Peyer's patch (tissue), 4 donors: ENCODE data around the gene BANP. TPM values are rescaled to one million over a fixed set of nuclear protein-coding genes. Genes with fewer than 3 reads are reported as not detected.

Experiments
- DNase-seq, 3 donors: peaks; one replicate each; pipeline ENCODE4 v3.0.0-alpha.2; 2017 to 2019
- H3K27ac ChIP-seq, 4 donors: fragments of 200-600 bp; sonication (generic); one replicate each; pipeline ENCODE4 v1.5.1; 2016 to 2019
- H3K27me3 ChIP-seq, 2 donors: fragments of 200-600 bp; sonication (generic); one replicate each; pipeline ENCODE4 v1.5.1; 2019
- H3K36me3 ChIP-seq, 3 donors: fragments of 200-600 bp; sonication (generic); one replicate each; pipeline ENCODE4 v1.5.1; 2016 to 2019
- H3K4me1 ChIP-seq, 4 donors: fragments of 200-600 bp; sonication (generic); one replicate each; pipeline ENCODE4 v1.5.1; 2016 to 2019
- H3K4me3 ChIP-seq, 4 donors: fragments of 200-600 bp; sonication (generic); 1 replicate in 3 of 4; 2 replicates in 1 of 4; pipeline ENCODE4 v1.5.1; 2016 to 2019; ENCODE audit warnings: mild to moderate bottlenecking in 1 of 4
- H3K9me3 ChIP-seq, 4 donors: fragments of 200-600 bp; sonication (generic); one replicate each; pipeline ENCODE4 v1.5.1; 2016 to 2019; ENCODE audit warnings: mild to moderate bottlenecking in 1 of 4
- CTCF ChIP-seq, 6 experiments: fragments of 450-650 bp in 4 of 6; fragments of 200-600 bp in 2 of 6; sonication (generic) in 1 of 6; IDR thresholded peaks; one replicate each; pipeline ENCODE4 v1.5.1; 2017 to 2019; ENCODE audit warnings: antibody characterized with exemption in 6 of 6, mild to moderate bottlenecking in 3 of 6, moderate library complexity in 1 of 6
- POLR2A ChIP-seq, 2 donors: fragments of 450-650 bp; IDR thresholded peaks; one replicate each; pipeline ENCODE4 v1.5.1; 2017; ENCODE audit warnings: antibody characterized with exemption in 2 of 2, mild to moderate bottlenecking in 2 of 2, moderate library complexity in 2 of 2
- total RNA-seq, 4 donors: library from RNA; depleted of rRNA; stranded (reverse); fragments of >200 nt; gene quantifications; one replicate each; pipeline ENCODE4 v1.1.0, GENCODE V29; 2016

BANP gene
- total RNA-seq, 4 donors from 2014 or later: 27.6 to 113 (median 42.7) TPM

DNA sequence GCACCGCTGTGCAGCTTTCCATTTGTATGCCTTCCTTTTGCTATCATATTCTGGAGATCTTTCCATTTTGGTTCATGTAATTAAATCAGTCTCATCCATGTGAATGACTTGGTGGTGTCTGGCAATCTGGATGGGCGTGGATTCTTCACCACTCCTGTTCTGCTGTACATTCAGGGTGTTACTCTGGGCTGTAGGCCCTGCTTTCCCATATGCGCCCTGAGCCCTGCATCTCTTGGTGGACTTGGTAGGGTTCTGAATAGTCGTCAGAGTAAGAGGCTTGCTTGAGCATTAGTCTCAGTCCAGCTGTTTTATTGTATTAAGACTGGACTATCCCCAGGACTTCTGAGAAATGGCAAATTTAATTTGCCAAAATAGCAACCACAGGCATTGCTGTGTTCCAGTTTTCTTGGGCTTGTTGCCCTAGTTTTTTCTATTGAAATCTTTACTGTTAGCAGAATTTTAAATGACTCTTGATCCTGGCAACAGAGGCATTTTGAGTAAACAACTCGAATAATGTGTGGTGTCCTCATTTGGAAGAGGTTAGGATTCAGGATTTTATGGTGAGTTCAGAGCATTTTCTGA lies 14.9 kb downstream of the BANP start:
- Histone ChIP-seq H3K4me1 (peaks cover 0 to 18% (median 2%) of the 10 kb centered on the region in 4 donors), H3K27ac (peak overlapping the region; percentile 37 to 57 (median 47)), H3K27me3 (no peaks in the 10 kb centered on the region), H3K36me3 (peaks cover 0 to 6% (median 0%) of the 10 kb centered on the region in 3 donors), H3K9me3 (no peaks in the 10 kb centered on the region), H3K4me3 (no peak overlapping the region)
- TF ChIP-seq POLR2A (IDR thresholded peaks at IDR 0.05) (no peak), CTCF (IDR thresholded peaks at IDR 0.05) (no peak)
- DNase-seq: no peak

GRCh38 chr16:87966685-87967185 lies 15.5 kb downstream of the BANP start:
- Histone ChIP-seq H3K27me3 (no peaks in the 10 kb centered on the region), H3K36me3 (peaks cover 0 to 7% (median 0%) of the 10 kb centered on the region in 3 donors), H3K4me1 (peaks cover 0 to 18% (median 2%) of the 10 kb centered on the region in 4 donors), H3K4me3 (peak overlapping the region in 1 of 4 donors; percentile 24), H3K27ac (peak overlapping the region; percentile 37 to 57 (median 47)), H3K9me3 (peaks cover 0 to 5% (median 0%) of the 10 kb centered on the region in 4 donors)
- TF ChIP-seq CTCF (IDR thresholded peaks at IDR 0.05) (no peak), POLR2A (IDR thresholded peaks at IDR 0.05) (no peak)
- no peak for DNase-seq

DNA sequence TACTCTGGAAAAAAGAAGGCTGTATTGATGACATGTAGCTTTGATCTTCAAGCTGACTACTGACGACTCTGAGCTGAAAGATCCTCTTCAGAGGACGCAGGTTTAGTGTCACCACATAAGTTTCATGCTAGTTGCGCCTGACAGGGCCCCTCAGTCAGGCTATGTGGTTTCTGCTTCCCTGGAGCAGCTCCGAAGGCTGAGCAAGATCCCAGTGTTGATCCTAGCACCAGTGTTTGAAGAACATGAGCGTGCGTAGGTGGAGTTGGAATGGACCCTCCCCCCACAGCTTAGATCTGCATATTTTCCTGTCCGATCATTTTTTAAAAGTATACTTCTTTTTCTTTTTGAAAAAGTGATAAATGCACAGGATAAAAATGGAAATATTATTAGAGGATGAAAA lies 17.3 kb downstream of the BANP start:
- peaks cover 0 to 7% (median 0%) of the 10 kb centered on the region in 3 donors for H3K36me3 ChIP-seq
- no peaks in the 10 kb centered on the region for H3K27me3 ChIP-seq
- TF ChIP-seq POLR2A (IDR thresholded peaks at IDR 0.05) (no peak), CTCF (IDR thresholded peaks at IDR 0.05) (no peak)
- H3K9me3 ChIP-seq: peaks cover 0 to 8% (median 0%) of the 10 kb centered on the region in 4 donors
- H3K4me1 ChIP-seq: peaks cover 0 to 18% (median 2%) of the 10 kb centered on the region in 4 donors
- H3K4me3 ChIP-seq: no peak overlapping the region
- H3K27ac ChIP-seq: no peak overlapping the region
- DNase-seq: no peak

DNA sequence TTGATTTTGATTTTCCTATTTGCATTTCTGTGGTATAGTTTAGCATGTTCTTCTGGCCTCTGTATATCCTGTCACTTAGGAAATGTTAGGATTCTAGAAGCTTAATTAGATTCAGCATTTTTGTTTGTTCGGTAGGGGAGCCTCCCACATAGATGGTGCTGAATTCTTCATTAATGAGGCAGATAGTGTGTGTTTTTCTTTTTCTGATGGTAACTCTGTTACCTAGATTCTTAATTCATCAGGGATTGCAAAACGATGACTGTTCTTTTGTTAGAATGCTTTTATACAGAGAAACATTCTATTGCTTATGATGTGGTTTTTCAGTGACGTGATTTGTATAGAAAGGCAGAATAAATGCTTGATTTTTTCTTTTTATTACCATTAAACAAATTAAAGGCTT lies 19.0 kb downstream of the BANP start:
- Histone ChIP-seq H3K27ac (no peak overlapping the region), H3K4me3 (no peak overlapping the region), H3K9me3 (peaks cover 0 to 8% (median 0%) of the 10 kb centered on the region in 4 donors), H3K4me1 (peaks cover 0 to 18% (median 2%) of the 10 kb centered on the region in 4 donors), H3K36me3 (peaks cover 0 to 8% (median 0%) of the 10 kb centered on the region in 3 donors), H3K27me3 (no peaks in the 10 kb centered on the region)
- no peak for TF ChIP-seq POLR2A (IDR thresholded peaks at IDR 0.05)
- no peak for TF ChIP-seq CTCF (IDR thresholded peaks at IDR 0.05)
- no peak for DNase-seq

- no peak for TF ChIP-seq CTCF (IDR thresholded peaks at IDR 0.05)
- no peak for TF ChIP-seq POLR2A (IDR thresholded peaks at IDR 0.05)
- Histone ChIP-seq H3K9me3 (peaks cover 0 to 8% (median 0%) of the 10 kb centered on the region in 4 donors), H3K36me3 (peaks cover 0 to 10% (median 0%) of the 10 kb centered on the region in 3 donors), H3K4me1 (peaks cover 0 to under 1% (median 0%) of the 10 kb centered on the region in 4 donors), H3K27ac (no peak overlapping the region), H3K27me3 (no peaks in the 10 kb centered on the region), H3K4me3 (no peak overlapping the region)
- no peak for DNase-seq
Observed at GRCh38 chr16:87971933-87972332, 20.7 kb downstream of the BANP start.
